ENCODE measurements around the gene FN3K.
"Not testable (repeated sequence)": the region's sequence is repeated elsewhere in the genome, so short reads cannot be mapped to it uniquely, and the experiment has no call there.

- TF ChIP-seq, protein P1, sequence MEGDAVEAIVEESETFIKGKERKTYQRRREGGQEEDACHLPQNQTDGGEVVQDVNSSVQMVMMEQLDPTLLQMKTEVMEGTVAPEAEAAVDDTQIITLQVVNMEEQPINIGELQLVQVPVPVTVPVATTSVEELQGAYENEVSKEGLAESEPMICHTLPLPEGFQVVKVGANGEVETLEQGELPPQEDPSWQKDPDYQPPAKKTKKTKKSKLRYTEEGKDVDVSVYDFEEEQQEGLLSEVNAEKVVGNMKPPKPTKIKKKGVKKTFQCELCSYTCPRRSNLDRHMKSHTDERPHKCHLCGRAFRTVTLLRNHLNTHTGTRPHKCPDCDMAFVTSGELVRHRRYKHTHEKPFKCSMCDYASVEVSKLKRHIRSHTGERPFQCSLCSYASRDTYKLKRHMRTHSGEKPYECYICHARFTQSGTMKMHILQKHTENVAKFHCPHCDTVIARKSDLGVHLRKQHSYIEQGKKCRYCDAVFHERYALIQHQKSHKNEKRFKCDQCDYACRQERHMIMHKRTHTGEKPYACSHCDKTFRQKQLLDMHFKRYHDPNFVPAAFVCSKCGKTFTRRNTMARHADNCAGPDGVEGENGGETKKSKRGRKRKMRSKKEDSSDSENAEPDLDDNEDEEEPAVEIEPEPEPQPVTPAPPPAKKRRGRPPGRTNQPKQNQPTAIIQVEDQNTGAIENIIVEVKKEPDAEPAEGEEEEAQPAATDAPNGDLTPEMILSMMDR (IDR thresholded peaks at IDR 0.05; ENCODE audit: low read depth, low read length, poor library complexity, severe bottlenecking): not testable (repeated sequence)
- TF ChIP-seq EZH2phosphoT487 (IDR thresholded peaks at IDR 0.05; ENCODE audit: borderline replicate concordance, low read length): not testable (repeated sequence)
Measured at GRCh38 chr17:82744736-82745135, 9.3 kb downstream of the FN3K start.
